ENCODE measurements around the gene B3GNT5. TPM values are rescaled to one million over a fixed set of nuclear protein-coding genes. Genes with fewer than 3 reads are reported as not detected.
A peak's percentile ranks its signal among the peaks of the same experiment; 100 is the strongest.

B3GNT5 gene
- total RNA-seq, 3 donors from 2014 or later = 3.0 to 12.1 (median 6.2) TPM

DNA sequence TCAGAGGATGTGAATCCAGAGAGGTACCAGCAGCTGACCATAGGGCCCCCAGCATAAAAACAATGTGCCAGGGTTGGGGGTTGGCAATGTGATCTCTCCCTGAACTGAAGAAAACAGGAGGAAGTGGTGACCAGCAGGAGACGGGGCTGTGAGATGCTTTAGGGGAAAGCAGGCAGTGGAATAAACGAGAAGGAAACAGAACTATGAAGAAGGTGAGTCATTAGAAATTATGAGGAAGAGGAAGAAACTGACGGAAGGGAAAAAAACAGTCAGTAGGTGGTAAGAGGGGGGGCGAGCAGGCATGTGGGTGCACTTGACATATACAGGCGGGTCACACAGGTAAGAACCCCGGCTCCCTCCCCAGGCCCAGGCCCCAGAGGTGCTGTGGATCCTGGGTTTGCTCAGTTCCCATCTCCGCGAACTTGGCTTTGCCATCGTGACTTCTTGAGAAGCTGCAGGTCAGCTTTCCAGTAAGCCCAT, 42.2 kb upstream of the B3GNT5 start:
- Histone ChIP-seq H3K27me3 (no peaks in the 10 kb centered on the region), H3K36me3 (no peaks in the 10 kb centered on the region), H3K4me3 (no peak overlapping the region), H3K9me3 (no peaks in the 10 kb centered on the region), H3K27ac (peak overlapping the region in 1 of 2 donors; percentile 5), H3K4me1 (no peaks in the 10 kb centered on the region)
- no peak for TF ChIP-seq POLR2A (IDR thresholded peaks at IDR 0.05)
- TF ChIP-seq POLR2AphosphoS5 (IDR thresholded peaks at IDR 0.05) = no peak
- TF ChIP-seq, protein P1, sequence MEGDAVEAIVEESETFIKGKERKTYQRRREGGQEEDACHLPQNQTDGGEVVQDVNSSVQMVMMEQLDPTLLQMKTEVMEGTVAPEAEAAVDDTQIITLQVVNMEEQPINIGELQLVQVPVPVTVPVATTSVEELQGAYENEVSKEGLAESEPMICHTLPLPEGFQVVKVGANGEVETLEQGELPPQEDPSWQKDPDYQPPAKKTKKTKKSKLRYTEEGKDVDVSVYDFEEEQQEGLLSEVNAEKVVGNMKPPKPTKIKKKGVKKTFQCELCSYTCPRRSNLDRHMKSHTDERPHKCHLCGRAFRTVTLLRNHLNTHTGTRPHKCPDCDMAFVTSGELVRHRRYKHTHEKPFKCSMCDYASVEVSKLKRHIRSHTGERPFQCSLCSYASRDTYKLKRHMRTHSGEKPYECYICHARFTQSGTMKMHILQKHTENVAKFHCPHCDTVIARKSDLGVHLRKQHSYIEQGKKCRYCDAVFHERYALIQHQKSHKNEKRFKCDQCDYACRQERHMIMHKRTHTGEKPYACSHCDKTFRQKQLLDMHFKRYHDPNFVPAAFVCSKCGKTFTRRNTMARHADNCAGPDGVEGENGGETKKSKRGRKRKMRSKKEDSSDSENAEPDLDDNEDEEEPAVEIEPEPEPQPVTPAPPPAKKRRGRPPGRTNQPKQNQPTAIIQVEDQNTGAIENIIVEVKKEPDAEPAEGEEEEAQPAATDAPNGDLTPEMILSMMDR (IDR thresholded peaks at IDR 0.05) = no peak
- no peak for DNase-seq (ENCODE audit: low spot score in 2 of 2)
- intact Hi-C loops (cut with DNase I; ENCODE audit: low total_unique reads) = no loop called here

DNA sequence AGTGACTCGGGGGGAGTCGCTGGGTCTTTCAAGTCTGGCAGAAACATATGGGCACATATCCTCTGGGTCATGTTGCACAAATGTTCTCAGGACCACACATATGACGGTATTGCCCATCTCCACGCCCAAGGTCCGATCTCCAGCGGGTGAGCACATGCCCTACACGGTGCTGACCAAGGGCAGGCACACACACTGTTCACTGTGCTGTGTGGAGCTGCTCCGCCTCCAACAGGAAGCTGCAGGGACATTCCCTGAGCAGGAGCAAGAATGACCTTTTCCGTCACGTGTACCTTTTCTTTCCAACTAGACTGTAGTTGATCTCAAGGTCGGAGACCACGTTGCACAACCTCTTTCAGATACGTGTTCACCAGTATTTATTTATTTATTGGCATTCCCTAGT, 41.7 kb upstream of the B3GNT5 start:
- peak in 2 of 3 donors; percentile 31 to 46 for TF ChIP-seq POLR2AphosphoS5 (IDR thresholded peaks at IDR 0.05)
- TF ChIP-seq, protein P1 (IDR thresholded peaks at IDR 0.05) = no peak
- DNase-seq (ENCODE audit: low spot score in 2 of 2) = no peak
- H3K36me3 ChIP-seq = no peaks in the 10 kb centered on the region
- intact Hi-C loops (cut with DNase I; ENCODE audit: low total_unique reads) = no loop called here
- peak overlapping the region in 1 of 2 donors; percentile 5 for H3K27ac ChIP-seq
- H3K4me1 ChIP-seq = no peaks in the 10 kb centered on the region
- H3K9me3 ChIP-seq = no peaks in the 10 kb centered on the region
- H3K27me3 ChIP-seq = no peaks in the 10 kb centered on the region
- no peak overlapping the region for H3K4me3 ChIP-seq

DNA sequence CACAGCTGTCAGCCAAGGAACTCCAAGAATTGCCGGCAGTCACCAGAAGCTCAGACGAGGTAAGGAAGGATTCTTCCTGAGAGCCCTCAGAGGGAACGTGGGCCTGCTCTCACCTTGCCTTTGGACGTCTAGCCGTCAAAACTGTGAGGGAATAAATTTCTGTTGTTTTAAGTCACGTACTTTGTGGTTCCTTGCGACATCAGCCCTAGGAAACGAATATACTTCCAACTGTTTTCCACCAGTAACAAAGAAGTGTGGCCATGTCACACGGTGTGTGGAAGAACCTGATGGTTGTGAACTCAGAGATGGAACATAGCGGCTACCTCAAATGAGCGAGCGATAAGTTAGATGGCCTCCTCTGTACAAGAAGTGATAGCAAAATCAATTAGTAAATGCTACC, 41.0 kb upstream of the B3GNT5 start:
- Histone ChIP-seq H3K9me3 (no peaks in the 10 kb centered on the region), H3K27ac (peak overlapping the region in 1 of 2 donors; percentile 9), H3K27me3 (no peaks in the 10 kb centered on the region), H3K4me1 (no peaks in the 10 kb centered on the region), H3K4me3 (no peak overlapping the region), H3K36me3 (no peaks in the 10 kb centered on the region)
- TF ChIP-seq POLR2A (IDR thresholded peaks at IDR 0.05) (no peak), POLR2AphosphoS5 (IDR thresholded peaks at IDR 0.05) (no peak)
- TF ChIP-seq, protein P1 (IDR thresholded peaks at IDR 0.05) = no peak
- no peak for DNase-seq (ENCODE audit: low spot score in 2 of 2)
- intact Hi-C loops (cut with DNase I; ENCODE audit: low total_unique reads) = no loop called here

DNA sequence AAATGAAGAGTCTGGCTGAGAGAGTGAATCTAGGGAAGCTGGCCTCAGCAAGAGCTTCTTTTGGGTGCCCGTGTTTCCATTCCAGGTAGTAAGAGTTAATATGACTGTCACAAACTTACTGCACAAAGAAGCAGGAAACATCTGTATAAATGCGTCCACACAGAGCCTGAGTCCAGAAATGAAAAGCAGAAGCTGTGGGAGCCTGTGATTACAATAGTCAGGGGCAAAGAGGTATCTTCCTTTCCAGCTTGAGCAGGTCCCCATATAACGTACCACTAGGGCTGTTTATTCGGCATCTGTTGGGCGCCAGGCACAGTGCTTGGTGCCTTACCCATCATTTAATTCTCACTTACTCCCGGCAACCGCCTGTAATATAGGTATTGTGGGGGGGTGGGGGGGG, 40.5 kb upstream of the B3GNT5 start:
- TF ChIP-seq POLR2AphosphoS5 (IDR thresholded peaks at IDR 0.05) (no peak), POLR2A (IDR thresholded peaks at IDR 0.05) (no peak)
- H3K4me3 ChIP-seq = no peak overlapping the region
- no peaks in the 10 kb centered on the region for H3K4me1 ChIP-seq
- no peaks in the 10 kb centered on the region for H3K9me3 ChIP-seq
- intact Hi-C loops (cut with DNase I; ENCODE audit: low total_unique reads) = no loop called here
- no peaks in the 10 kb centered on the region for H3K36me3 ChIP-seq
- no peak for DNase-seq (ENCODE audit: low spot score in 2 of 2)
- no peaks in the 10 kb centered on the region for H3K27me3 ChIP-seq
- no peak overlapping the region for H3K27ac ChIP-seq

DNA sequence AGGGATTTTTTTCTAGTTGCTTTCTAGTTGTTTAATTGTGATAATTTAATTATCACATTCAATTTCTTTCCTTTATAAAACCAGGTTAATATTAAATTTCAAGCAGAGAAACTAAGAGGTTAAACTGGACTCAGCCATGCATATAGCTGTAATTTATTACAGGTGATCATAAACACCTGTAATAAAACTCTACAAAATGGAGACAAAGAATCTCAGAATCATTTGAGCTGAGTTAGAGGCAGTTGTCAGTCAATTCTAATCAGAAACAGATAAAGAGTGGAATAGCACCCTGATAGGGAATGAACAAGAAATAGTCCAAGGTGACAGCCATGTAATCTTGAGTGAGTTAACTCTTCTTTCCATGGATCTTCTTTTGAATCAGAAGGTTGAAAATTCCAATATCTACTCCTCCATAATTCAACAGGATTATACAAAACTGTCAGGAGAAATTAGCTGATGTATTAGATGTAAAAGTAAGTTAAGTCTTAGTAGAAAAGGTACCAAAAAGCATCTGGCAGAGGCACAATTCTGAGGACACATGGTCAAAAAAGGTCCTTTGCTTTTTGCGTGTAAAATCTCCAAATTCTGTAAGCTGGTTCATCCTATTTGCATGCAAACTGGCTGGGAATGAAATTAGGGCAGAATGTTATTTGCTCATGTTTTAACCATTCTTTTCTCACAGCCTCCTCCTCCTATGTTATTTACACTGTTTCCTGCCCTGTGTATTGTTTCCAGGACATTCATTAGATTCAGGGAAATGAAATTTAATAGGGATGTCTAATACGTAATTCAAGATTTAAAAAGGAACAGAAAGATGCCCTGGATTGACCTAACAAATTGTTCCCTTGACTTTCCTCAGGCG, 39.4 kb upstream of the B3GNT5 start:
- H3K4me3 ChIP-seq = no peak overlapping the region
- no peaks in the 10 kb centered on the region for H3K36me3 ChIP-seq
- no peaks in the 10 kb centered on the region for H3K27me3 ChIP-seq
- DNase-seq (ENCODE audit: low spot score in 2 of 2) = no peak
- H3K27ac ChIP-seq = no peak overlapping the region
- H3K9me3 ChIP-seq = no peaks in the 10 kb centered on the region
- H3K4me1 ChIP-seq = no peaks in the 10 kb centered on the region
- intact Hi-C loops (cut with DNase I; ENCODE audit: low total_unique reads) = no loop called here
- TF ChIP-seq POLR2A (IDR thresholded peaks at IDR 0.05) (no peak), POLR2AphosphoS5 (IDR thresholded peaks at IDR 0.05) (no peak)
- TF ChIP-seq, protein P1 (IDR thresholded peaks at IDR 0.05) = no peak

Measured in breast epithelium (tissue), 4 donors.